Activated CD8-positive, alpha-beta memory T cell treated with anti-CD3 and anti-CD28 coated beads for 36 hours (primary cell): ENCODE data around the gene CRTAC1. TPM values are rescaled to one million over a fixed set of nuclear protein-coding genes. Genes with fewer than 3 reads are reported as not detected.
"Not testable (repeated sequence)": the region's sequence is repeated elsewhere in the genome, so short reads cannot be mapped to it uniquely, and the experiment has no call there.

Source experiments
- CTCF ChIA-PET: fragments of 350-600 bp; sonication (Branson Sonifier 250); formaldehyde crosslinking; loops from one replicate; lab custom pipeline; 2021; ENCODE audit warnings: antibody characterized with exemption; lab: Charles Lee
- POLR2A ChIA-PET: fragments of 350-600 bp; sonication (Branson Sonifier 250); formaldehyde crosslinking; loops from one replicate; lab custom pipeline; 2021; ENCODE audit warnings: antibody characterized with exemption; lab: Charles Lee
- total RNA-seq, 2 experiments: library from RNA; stranded (reverse); gene quantifications; one replicate each; pipeline ENCODE4 v1.2.3, GENCODE V29; 2021

Gene CRTAC1
- total RNA-seq, 2 experiments from 2014 or later = not detected

DNA sequence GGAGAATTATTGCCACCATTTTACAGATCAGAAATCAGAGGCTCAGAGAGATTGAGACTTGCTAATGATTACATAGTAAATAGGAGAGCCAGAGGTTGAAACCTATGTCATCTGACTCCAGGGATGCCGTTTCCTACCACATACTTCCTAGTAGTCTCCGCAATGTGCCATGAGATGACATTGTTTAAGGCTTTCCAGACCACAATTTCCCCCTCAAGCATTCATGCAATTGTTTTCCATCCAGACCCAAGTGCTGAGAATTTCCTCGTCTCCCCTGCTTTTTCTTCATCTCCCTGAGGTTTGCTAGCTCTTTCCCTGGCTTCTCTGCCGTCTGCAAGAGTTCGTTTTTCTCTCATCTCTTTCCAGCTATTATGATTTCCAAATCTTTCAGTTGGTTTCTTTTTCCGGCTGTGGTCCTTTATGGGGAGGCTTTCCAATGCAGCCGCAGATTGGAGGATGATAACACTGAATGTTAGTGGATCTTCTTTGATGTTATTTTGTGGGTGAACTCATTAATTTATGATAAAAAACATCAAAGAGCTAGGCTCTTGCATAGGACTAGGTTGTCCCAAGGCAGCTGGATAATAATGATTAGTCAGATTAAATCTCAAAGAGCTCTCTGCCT lies 187.7 kb downstream of the CRTAC1 start:
- ChIA-PET CTCF (no interaction called here), POLR2A (no interaction called here)

DNA sequence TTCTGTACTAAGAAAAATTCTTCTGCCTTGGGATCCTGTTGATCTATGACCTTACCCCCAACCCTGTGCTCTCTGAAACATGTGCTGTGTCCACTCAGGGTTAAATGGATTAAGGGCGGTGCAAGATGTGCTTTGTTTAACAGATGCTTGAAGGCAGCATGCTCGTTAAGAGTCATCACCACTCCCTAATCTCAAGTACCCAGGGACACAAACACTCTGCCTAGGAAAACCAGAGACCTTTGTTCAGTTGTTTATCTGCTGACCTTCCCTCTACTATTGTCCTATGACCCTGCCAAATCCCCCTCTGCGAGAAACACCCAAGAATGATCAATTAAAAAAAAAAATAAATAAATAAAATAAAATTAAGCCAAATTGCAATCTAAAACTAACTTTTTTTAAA lies 188.3 kb downstream of the CRTAC1 start:
- CTCF ChIA-PET, POLR2A ChIA-PET: not testable (repeated sequence)

DNA sequence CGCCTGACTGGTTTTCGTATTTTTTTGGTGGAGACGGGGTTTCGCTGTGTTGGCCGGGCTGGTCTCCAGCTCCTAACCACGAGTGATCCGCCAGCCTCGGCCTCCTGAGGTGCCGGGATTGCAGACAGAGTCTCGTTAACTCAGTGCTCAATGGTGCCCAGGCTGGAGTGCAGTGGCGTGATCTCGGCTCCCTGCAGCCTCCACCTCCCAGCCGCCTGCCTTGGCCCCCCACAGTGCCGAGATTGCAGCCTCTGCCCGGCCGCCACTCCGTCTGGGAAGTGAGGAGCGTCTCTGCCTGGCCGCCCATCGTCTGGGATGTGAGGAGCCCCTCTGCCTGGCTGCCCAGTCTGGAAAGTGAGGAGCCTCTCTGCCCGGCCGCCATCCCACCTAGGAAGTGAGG lies 189.3 kb downstream of the CRTAC1 start:
- POLR2A ChIA-PET, CTCF ChIA-PET: not testable (repeated sequence)

DNA sequence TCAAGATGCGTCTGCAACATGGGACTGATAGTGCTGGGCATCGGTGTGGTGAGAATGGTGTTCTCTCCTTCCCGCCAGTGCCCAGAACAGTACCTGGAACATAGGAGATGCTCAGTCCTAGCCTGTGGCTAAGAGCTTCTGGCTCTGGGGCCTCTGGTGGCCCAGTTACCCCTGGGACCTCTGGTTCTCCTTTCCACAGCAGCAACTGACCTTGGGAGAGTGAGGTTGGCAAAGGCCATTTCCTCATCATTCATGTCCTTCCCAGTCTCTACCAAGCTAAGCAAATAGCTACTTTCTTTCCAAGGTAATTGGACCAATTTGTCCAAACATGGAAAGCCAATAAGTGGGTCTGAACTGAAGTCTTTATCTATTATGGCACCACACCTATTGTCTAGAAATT lies 192.3 kb downstream of the CRTAC1 start:
- ChIA-PET CTCF (interaction anchor here (0.6 kb wide), 1 partner anchor 31 kb away, joined by 3 read pairs; no protein-coding TSS in a partner anchor), POLR2A (no interaction called here)

DNA sequence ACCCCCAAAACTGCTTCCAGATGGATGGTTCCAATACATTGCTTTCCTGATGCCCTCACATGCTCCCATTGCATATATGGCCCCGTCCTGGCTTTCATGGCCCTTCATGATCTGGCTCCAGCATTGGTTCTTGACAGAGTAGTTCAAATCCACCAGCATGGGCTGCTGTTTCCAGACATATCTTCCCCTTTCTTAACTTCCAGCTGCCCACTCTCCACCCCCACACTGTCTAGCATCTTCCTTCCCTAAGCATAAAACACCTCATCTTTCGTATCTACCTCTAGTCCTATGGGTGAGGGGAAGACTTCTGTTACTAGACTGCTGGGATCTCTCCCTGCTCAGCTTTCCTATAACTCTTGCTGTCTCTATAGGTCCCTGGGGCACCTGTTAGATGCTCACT lies 194.0 kb downstream of the CRTAC1 start:
- ChIA-PET CTCF (no interaction called here), POLR2A (no interaction called here)

DNA sequence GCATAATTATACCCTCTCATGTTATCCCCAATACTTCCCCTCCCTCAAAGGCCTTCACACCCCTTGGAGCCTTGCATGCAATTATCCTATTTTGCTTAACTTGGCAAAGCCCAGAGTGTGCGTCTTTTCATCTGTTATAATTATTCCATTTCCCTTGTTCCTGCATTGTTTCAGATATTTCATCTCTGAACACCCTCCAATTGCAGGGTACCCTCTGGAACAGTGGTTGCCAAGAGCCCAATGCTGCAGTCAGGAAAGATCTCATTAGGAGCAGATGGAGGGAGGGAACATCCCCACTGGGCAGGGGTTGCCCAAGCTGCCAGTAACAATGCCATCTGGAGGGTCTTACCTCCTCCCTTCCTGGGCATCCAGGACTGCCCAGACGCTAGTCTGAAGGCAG lies 199.2 kb downstream of the CRTAC1 start:
- CTCF ChIA-PET = no interaction called here
- POLR2A ChIA-PET = no interaction called here

DNA sequence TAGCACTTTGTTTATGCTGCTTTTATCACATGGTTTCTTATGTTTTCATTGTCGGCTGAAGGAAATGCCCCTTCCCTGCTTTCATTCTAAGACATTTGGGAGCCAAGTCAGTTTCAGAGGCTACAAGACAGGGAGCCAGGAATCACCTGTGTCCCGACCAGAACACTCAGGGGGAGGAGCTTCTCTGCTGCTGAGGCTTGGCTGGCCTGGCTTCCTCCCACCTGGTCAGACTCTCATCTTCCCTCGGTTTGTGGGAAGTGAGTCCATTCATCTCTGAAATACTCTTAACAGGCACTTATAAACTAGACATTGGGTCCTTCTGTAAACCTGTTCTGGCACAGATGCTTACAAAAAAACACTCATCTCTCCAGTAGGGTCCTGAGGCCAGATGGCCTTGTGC lies 200.4 kb downstream of the CRTAC1 start:
- POLR2A ChIA-PET = no interaction called here
- CTCF ChIA-PET = no interaction called here

DNA sequence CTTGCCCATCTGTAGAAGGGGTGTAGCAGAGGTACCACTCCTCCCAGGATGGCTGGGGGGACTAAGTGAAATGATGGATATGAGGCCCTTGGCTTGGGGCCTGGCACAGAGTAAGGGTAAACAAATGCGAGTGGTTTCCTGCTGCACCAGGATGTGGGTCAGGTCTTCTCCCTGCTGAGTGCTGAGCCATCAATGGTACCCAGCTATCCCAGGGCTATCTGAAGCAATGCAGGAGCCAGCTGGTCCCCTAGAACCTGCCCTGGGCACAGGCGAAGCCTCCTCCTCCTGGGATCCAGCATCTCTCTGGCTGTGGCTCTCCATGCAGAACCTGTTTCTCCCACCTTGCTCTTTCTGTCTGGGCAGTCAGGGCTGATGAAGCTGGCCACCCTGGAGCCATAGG lies 201.7 kb downstream of the CRTAC1 start:
- CTCF ChIA-PET = no interaction called here
- POLR2A ChIA-PET = no interaction called here

DNA sequence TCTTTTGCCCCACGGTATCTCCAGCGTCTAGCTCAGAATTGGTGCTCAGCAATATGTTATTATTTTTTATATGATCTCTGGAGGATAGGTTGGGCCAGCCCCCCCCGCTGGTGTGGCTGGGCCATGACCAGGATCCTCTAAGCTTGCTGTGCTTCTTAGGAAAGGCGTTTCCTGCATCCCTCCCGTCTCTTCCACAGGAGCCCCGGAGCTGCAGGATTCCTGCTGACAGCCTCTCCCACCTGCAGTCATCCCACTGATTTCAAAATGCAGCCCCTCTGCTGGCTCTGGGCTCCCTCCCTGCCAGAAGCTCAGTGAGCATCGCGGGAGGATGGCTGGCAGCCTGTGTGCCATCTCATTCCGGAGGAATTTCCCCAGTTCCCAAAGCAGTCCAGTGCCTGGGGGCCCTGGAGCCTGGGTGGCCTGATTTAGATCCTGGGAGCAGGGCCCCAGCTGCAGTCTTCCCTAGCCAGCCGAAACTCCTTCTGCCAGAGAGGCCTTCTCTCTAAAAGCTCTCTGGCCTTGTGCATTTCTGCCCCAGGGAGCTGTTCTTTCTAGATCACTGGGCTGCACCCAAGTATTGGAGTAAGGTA lies 202.6 kb downstream of the CRTAC1 start:
- CTCF ChIA-PET = interaction anchor here (1.2 to 1.4 kb wide), 2 partner anchors 36 to 94 kb away, joined by 3 to 4 read pairs; no protein-coding TSS in a partner anchor
- POLR2A ChIA-PET = no interaction called here

DNA sequence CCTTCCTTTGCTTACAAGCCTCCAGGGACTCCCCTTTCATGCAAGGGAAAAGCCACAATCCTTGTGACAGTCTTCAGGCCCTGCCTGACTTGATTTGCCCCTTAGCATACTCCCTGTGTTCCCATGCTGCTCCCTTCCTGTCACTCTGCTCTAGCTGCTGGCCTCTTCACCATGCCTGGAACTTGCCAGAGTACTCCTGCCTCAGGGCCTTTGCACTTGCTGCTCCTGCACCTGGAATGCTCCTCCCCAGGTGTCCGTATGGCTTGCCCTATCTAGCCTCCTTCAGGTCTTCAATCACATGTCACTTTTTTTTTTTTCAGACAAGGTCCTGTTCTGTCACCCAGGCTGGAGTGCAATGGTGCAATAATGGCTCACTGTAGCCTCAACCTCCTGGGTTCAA lies 203.5 kb downstream of the CRTAC1 start:
- POLR2A ChIA-PET = no interaction called here

DNA sequence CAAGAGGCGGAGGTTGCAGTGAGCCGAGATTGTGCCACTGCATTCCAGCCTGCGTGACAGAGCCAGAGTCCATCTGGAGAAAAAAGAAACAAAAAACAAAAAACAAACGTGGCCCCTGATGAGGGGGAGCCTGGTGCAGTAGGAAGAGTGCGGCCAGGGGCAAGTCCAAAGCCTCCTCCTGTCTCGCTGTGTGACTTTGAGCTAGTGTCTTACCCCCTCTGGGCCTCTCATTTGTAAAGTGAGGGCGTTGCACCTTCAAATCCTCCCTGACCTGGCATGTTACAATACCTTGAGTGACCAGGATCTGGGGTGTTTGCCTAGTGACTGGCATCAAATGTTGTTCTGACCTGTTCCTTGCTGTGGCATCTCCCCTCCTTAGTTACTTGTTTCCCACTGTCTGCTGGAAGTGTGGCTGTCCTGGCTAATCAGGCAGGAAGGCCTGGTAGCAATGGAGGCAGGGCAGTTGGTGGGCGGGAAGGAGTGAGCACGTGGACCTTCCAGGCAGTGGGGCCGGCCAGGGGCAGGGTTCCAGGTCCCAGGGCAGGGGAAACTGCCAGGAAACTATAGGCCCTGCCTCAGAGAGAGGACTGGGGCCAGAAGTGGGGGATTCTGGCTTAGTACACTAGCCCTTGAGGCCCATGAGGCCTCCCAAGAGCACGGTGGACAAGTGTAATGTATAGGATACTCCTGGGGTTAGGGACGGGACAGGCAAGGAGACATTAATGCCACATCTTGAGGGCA lies 205.2 kb downstream of the CRTAC1 start:
- ChIA-PET CTCF (no interaction called here), POLR2A (no interaction called here)

More for the DNA sequence above, 203.5 kb downstream of the CRTAC1 start:
- CTCF ChIA-PET = interaction anchor here (1.1 to 1.4 kb wide), 3 partner anchors 35 to 95 kb away, joined by 3 to 4 read pairs (median 3); no protein-coding TSS in a partner anchor

DNA sequence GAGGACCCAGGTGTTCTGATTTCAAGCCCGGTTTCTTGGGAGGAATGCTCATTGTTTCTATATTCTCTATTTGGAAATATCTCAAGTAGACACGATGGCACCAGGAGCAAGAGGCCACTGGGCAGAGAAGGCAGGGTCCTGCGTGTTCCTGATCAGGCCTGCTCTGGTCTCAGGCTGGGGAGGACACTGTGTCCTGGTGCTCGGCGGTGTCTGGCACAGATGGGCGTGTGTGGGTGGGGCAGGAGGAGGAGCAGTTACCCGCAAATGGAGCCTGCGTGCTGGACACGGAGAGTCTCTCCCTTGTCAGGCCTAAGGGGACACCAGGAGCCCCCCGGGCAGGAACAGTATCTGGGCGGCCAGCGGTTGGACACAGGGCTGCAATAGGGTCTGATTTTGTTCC lies 206.7 kb downstream of the CRTAC1 start:
- ChIA-PET CTCF (no interaction called here), POLR2A (no interaction called here)

DNA sequence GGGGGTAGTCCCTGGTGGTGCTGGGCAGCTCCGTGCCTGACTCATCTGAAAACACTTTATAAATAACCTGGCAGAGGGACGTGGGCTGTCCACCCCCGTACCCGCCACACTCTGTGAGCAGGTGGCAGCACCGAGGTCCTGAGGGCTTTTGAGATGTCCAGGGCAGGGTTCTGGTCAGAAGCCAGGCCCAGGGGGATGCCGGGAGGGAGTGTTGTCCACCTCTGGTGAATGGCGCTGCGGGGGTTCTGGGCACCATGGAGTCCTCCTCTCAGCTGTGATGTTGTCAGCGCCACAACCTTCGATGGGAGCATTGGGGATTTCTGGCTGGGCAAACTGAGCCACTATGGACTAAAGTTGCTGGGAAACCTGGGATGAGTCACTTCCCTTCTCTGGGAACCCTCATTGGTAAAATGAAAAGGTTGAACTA lies 208.1 kb downstream of the CRTAC1 start:
- ChIA-PET CTCF (no interaction called here), POLR2A (no interaction called here)

DNA sequence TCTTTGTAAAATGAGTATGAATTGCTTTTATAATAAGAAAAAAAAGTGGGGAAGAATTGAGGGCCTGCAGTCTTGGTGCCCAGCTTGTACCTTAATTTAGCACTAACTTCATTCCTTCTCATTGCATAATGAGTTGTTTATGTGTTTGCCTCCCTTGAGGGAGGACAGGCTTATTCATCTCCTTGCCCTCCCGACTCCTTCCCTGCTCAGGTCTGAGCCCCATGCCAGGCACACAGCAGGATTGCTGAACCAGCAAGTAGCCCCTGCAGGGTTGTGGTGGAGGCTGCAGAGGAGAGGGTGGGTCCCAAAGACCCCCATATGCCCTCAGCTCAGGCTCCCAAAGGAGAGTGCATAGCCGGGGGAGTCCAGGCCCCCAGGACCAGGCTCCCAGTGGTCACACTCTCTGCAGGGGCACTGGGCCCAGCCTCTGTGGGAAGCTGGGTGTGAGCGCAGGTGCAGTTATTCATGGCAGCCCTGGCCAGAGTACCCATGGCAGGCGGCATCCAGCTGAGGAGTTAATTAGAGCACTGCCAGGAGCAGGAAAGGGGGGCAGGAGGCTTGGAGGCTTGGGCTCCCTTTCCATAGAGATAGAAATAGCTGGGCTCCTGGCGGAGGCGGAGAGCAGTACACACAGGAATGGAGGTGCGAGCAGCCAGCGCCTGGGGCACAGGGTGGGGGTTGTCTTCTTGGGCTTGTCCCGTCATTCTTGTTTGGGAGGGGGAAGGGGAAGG lies 208.9 kb downstream of the CRTAC1 start:
- ChIA-PET CTCF (no interaction called here), POLR2A (no interaction called here)

DNA sequence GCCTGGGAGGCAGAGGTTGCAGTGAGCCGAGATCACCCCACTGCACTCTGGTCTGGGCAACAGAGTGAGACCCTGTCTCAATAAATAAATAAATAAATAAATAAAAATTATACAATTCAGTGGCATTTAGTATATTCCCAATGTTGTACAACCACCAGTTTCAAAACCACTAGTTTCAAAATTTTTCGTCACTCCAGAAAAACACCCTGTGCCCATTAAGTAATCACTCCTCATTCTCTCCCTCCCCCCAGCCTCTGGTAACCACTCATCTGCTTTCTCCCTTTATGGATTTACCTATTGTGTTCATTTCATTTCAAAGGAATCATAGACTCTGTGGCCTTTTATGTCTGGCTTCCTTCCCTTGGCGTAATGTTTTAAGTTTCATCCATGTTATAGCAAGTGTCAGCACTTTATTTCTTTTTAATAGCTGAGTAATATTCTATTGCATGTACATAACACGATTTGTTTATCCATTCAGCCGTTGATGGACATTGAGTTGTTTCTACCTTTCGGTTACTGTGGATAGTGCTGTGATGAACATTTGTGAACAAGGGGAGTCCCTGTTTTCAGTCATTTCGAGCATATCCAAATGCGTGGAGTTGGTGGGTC lies 210.2 kb downstream of the CRTAC1 start:
- ChIA-PET POLR2A (no interaction called here), CTCF (interaction anchor here (0.5 kb wide), 1 partner anchor 1737 kb away, joined by 6 read pairs; no protein-coding TSS in a partner anchor)

DNA sequence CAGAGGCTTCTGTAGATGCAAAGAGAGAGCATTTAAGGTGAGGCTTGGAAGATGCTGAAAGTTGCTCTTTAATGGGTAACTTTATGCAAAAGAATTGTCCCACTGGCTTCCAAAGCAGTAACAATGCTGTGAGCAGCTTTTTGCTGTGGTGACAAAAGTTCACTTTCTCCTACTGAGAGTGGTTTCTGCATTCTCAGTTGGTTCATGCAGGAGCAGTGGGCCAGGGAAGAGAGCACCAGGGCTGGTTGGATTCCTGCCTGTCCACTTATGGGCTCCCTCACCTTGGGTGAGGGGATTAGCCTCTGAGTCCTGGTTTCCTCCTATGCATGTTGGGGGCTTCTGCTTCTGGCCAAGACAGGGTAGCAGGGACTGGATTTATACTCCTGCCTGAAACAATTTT lies 211.8 kb downstream of the CRTAC1 start:
- POLR2A ChIA-PET = no interaction called here
- CTCF ChIA-PET = no interaction called here

DNA sequence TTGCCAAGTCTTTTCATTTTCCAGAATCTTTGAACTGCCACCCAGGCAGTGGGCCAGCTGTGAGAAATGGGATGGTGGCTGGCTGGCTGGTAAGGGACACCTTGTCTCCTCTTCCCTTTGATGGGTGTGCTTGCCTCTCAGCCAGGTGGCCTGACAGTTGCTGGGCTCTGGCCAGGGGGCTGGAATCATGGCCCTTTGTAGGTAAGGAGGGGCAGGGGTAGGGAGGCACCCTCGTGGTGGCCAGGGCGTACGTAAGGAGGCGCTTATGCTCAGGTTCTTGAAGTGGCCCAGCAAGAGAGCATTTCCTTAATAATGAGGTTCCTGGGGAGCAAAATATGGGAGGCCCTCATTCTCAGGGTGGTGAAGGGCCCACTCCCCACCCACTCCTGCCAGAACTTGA lies 213.8 kb downstream of the CRTAC1 start:
- ChIA-PET CTCF (no interaction called here), POLR2A (no interaction called here)
